Epithelial cell of esophagus (primary cell): ENCODE results near the gene SSBP3.

ENCODE experiments used
- DNase-seq: peaks from one replicate; pipeline ENCODE4 v3.0.0; 2010; ENCODE audit warnings: low read depth
- H3K4me3 ChIP-seq: 2 replicates; pipeline ENCODE4 v1.5.1; 2011; ENCODE audit warnings: mild to moderate bottlenecking, low read length, control low read depth
- CTCF ChIP-seq: IDR thresholded peaks from 2 replicates; pipeline ENCODE4 v1.5.1; 2011; ENCODE audit warnings: low read depth, mild to moderate bottlenecking, low read length, control low read depth, inconsistent platforms; ENCODE audit not compliant: insufficient read depth; ENCODE audit errors: missing control alignments

SSBP3 gene

GRCh38 chr1:54404939-54405897 is 976 bp downstream of the SSBP3 start:
- H3K4me3 ChIP-seq: peak overlapping the region; percentile 50
- DNase-seq: peak; percentile 27
- TF ChIP-seq CTCF: no peak

DNA sequence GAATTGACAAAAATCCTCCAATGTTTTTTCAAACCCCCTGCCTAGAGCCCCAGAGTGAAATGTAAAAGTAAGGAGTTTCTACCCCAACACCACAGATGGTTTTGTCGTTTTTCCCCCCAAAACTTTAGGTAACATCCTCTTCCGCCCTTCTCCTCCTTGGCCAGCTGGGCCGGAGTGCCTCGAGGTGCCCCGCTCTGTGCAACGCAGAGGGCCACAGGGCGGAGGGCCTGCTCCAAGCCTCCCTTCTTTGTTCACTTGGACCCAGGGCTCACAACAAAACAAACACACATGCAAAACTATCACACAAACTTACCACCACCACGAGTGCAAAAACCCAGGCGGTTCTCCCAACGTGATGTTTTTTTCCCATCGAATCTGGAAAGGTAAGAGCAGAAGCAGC is 1.9 kb downstream of the SSBP3 start:
- DNase-seq: no peak
- peak overlapping the region; percentile 7 for H3K4me3 ChIP-seq
- TF ChIP-seq CTCF: no peak

DNA sequence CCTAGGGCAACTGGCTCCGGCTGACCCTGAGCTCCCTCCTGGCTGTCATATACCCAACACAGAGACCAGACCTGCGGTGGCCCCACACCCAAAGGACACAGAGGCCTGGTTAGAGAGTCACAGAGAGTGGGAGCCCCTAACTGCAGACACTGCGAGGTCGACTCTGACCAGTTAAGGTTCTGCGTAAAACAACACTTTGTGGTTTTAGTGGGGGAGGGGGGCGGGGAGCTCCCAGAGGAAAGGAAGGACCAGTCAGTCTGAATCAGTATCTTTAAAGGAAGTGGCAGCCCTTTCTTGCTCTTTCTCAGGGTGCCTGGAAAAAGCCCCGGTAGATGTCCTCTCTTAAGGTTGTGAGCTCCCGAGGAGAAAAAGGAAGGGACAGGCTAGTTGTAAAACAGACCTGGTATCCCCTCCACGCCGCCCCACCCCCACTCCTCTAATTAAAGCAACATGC is 2.4 kb downstream of the SSBP3 start:
- no peak for TF ChIP-seq CTCF
- peak overlapping the region; percentile 7 for H3K4me3 ChIP-seq
- DNase-seq: peak; percentile 56

DNA sequence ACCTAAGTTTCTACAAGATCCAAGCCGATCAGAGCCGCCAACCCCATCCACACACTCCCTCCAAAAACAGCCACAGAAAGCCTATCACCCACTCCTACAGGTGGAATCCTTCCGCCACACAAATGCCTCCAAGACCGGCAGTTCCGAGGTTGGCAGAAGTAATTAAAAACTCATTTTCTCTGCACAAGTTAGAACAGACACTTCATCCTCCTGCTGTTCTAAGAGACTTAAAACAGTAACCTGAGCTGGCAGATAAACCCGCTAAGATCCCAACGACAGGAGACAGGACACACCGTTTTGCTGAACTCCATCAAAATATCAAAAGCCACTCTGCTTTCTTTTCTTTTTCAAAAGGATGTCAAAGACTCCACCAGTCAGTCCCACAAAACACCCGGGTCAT is 2.8 kb downstream of the SSBP3 start:
- no peak for DNase-seq
- TF ChIP-seq CTCF: no peak
- no peak overlapping the region for H3K4me3 ChIP-seq

DNA sequence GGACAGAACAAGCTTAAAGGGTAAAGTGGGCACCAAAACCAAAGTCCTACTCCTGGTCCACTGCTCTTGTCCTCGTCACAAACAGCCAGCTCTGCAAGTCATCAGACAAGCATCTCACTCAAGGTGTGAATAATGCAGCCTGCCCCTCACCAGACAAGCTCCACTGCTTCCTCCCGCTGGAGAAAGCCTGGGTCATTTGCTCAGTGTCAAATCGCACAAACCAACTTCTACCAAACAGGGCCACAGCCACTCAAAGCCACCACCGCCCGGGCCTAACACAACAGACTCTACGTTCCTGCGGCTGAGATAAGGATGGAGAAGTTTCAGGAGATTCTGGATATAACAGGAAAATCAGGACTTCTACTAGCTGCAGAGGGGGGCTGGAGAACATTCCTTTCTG is 3.3 kb downstream of the SSBP3 start:
- DNase-seq: peak; percentile 63

DNA sequence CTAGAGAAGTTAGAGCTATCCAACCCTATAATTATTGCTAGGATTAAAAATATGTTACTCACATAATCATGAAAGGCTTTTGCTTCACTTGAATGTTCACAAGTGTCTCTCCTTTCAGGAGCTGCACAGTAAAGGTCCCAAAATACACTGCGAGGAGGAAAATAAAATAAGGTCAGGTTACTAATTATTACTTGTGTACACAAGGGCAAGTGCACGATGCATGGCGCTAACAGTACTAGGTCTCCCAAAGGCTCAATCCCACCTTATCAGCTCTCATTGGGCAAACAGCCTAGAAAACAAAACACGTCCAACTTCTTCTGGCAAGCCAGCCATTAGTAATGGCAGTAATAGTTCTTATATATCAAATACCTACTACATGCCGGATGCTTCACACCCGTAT is 4.4 kb downstream of the SSBP3 start:
- TF ChIP-seq CTCF: no peak
- no peak overlapping the region for H3K4me3 ChIP-seq
- DNase-seq: no peak

More for the DNA sequence above, 3.3 kb downstream of the SSBP3 start:
- no peak for TF ChIP-seq CTCF
- H3K4me3 ChIP-seq: no peak overlapping the region
